Measurements from ENCODE around the gene TRPC5OS.

Gene TRPC5OS

DNA sequence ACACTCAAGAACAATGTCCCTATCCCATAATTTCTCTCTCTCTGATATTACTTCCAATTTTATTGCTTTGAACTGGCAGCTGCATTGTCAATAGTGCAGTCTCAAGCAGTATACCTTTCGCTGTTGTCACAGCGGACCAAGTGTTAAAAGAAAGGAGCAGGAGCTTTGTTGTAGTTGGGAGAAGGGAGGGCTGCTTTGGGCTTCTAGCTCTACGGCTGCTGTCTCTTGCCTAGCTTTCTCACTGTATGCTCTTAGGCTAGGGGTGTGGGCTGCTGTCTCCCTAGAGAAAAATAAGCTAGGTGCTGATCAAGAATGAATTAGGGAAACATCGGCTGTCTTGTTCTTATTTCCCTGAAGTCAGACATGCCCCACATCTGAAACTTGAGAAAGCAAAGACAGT, 52.5 kb downstream of the TRPC5OS start:
- POLR2A ChIA-PET: no interaction called here
- CTCF ChIA-PET: interaction anchor here (0.6 kb wide), 1 partner anchor 480 kb away, joined by 4 read pairs; no protein-coding TSS in a partner anchor
- no peaks in the 10 kb centered on the region for H3K36me3 ChIP-seq (ENCODE audit: control insufficient read depth in 2 of 2, insufficient read depth in 1 of 2, low read length in 2 of 2)
- H3K4me1 ChIP-seq (ENCODE audit: control insufficient read depth, insufficient read depth, low read length): no peaks in the 10 kb centered on the region
- no peak overlapping the region for H3K4me3 ChIP-seq (ENCODE audit: low read depth, low read length)
- H3K27ac ChIP-seq (ENCODE audit: extremely low read depth, low read depth, low read length): no peak overlapping the region
- TF ChIP-seq, protein P1, sequence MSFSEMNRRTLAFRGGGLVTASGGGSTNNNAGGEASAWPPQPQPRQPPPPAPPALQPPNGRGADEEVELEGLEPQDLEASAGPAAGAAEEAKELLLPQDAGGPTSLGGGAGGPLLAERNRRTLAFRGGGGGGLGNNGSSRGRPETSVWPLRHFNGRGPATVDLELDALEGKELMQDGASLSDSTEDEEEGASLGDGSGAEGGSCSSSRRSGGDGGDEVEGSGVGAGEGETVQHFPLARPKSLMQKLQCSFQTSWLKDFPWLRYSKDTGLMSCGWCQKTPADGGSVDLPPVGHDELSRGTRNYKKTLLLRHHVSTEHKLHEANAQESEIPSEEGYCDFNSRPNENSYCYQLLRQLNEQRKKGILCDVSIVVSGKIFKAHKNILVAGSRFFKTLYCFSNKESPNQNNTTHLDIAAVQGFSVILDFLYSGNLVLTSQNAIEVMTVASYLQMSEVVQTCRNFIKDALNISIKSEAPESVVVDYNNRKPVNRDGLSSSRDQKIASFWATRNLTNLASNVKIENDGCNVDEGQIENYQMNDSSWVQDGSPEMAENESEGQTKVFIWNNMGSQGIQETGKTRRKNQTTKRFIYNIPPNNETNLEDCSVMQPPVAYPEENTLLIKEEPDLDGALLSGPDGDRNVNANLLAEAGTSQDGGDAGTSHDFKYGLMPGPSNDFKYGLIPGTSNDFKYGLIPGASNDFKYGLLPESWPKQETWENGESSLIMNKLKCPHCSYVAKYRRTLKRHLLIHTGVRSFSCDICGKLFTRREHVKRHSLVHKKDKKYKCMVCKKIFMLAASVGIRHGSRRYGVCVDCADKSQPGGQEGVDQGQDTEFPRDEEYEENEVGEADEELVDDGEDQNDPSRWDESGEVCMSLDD (tag by site-specific recombination; IDR thresholded peaks at IDR 0.05): no peak
- TF ChIP-seq ZNF768 (tag by site-specific recombination; IDR thresholded peaks at IDR 0.05): no peak
- TF ChIP-seq TCF7L2 (IDR thresholded peaks at IDR 0.05; ENCODE audit: borderline replicate concordance, low read depth, low read length): no peak
- no peaks in the 10 kb centered on the region for H3K9me3 ChIP-seq (ENCODE audit: control insufficient read depth, insufficient read depth, low read depth, low read length)

Measured in HEK293 (cell line).